ENCODE results near the gene IFNK. TPM values are rescaled to one million over a fixed set of nuclear protein-coding genes. Genes with fewer than 3 reads are reported as not detected.
A peak's percentile ranks its signal among the peaks of the same experiment; 100 is the strongest.

Gene IFNK
- total RNA-seq, 1 experiment from 2014 or later, result not detected

DNA sequence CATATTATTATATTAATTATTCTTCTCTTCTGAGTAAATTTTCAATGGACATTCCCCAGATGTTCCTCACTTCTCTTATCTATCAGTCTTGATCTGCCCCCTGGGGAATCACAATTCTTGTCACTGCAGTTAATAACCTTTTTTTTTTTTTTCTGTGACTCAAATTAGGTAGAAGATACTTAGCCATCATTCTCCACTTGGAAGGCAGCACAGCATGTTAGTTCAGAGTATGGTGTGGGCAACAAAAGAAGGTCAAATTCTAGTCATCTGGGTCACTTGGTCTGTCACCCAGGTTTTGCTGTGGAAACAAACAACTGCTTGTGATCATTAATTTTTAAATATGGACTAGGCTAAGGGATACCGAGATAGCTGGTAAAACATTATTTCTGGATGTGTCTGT is 13.7 kb downstream of the IFNK start:
- DNase-seq (ENCODE audit: low read depth), result no peak

DNA sequence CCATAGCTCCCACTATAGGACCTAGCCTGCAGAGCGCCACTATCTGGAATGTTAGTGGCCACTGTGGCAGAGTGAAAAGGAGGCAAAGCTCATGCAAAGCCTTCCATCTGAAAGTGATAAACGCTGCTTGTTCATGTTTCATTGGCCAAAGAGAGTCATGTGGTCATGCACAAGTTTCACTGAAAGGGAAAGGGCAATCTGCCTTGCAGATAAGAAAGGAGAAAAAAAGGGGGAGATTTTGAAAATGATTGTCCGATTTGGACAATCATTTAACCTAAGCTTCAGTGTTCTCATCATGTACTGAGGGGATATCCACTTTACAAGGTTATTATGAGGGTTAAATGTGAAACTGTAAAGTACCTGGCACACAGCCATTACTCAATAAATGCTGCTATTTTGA is 14.6 kb downstream of the IFNK start:
- no peak for DNase-seq (ENCODE audit: low read depth)

DNA sequence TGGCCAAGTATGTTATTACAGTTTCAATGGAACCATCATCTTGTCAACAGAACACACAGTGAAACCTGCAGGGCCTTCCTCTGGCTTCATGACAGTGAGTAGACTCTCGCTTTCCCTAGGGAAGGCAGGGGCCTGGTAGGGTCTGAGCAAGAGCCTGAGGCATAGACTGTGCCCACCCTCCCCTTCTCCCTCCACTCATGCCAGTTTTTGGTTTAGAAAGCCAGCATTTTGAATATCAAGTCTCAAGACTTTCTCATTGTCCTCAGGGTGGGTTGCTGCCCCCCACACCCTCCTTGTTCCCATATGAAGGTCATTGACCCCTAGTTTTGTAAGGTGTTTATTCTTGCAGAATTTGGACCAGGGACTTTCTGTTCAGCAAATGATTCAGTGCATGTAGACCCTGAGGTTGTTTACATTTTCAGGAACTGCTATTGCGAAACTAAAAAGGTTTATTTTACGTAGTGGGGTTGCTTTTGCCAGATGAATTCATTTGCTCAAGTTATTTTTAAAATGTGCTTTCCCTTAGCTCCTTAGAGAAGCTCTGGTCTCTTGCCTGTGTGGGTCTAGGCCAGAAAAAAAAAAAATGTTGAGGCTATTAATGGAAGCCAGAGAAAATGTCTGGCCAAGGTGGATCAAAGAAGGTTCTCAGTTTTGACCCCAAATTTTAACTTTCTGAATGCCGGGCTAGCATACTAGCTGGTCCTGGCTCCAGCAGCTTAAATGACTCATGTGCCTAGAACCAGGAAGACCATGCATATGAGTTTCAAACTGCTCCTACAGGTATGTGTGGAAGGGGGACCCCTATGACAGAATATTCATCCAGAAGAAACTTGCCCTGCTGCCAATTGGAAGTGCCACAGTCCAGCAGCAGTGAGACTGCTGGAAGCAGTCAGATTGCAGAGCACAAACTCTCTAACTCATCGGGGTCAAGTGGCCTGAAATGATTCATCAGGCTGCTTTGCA is 15.7 kb downstream of the IFNK start:
- DNase-seq (ENCODE audit: low read depth), result peak; percentile 32

DNA sequence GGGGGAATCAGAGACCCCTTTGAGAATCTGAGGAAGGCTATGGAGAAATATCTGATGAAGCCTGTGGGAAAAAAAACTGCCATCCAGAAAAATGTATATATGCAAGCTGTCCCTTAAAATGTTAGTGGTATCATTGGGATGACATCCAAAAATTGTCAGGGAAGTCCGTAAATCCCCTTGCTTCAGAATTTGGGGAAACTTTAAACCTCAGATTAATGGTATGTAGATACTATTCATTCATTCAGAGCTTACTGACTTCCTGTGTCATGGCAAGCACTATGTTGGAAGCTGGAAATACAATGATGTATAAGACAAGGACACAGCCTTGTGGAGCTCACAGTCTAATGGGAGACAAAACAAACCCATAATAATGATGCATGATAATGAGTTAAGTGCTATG is 16.4 kb downstream of the IFNK start:
- no peak for DNase-seq (ENCODE audit: low read depth)

DNA sequence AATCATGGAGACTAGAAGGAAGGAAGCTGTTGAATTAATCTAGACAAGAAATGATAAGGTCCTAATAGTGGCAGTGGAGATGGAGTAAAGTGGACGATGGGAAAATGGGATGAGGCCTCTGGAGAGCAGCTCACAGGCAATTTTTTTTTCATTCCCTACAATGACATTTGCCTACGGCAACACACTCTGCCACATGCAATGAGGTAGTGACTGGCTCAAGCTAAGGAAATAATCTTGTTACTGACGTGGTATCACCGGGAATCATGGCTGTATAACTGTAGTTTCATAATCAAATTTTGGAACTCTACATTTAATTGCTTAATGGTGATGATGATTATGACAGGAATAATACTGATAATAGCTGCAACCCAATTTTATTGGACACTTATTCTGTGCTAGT is 17.6 kb downstream of the IFNK start:
- DNase-seq (ENCODE audit: low read depth), result no peak

DNA sequence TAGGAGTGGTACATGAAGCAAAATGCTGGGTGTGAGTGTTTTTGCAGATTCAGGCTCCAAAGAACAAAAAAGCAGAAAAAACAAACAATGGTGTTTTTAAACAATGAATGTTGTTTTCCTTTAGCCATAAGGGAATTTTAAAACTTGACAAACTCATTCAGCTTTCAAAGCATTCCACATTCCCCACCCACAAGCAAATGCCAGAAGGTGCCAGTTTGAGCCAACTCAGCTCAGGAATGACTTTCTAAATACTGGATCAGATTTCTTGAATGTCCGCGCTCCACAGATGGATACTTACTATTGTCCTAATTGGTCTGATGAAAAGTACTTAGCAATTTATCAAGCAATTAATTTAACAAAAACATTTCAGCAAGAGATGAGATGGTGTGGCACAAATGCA is 18.4 kb downstream of the IFNK start:
- no peak for DNase-seq (ENCODE audit: low read depth)

DNA sequence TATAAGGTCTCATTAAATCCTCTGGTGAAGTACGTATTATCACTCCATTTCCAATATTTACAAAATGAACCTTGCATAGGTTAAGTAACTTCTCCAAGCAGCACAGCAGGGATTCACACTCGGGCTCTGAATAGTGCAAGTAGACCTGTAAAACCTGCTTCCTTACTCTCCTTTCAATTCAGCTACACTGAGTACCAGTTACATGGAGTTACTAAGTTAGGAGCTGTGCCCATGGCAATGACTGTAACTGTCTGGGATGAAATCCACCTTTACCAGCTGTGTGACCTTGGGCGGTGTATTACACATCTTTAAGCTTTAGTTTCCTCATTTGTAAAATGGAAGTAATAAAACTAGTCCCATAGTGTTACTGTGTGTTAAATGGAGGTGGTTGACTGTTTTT is 21.4 kb downstream of the IFNK start:
- no peak for DNase-seq (ENCODE audit: low read depth)

DNA sequence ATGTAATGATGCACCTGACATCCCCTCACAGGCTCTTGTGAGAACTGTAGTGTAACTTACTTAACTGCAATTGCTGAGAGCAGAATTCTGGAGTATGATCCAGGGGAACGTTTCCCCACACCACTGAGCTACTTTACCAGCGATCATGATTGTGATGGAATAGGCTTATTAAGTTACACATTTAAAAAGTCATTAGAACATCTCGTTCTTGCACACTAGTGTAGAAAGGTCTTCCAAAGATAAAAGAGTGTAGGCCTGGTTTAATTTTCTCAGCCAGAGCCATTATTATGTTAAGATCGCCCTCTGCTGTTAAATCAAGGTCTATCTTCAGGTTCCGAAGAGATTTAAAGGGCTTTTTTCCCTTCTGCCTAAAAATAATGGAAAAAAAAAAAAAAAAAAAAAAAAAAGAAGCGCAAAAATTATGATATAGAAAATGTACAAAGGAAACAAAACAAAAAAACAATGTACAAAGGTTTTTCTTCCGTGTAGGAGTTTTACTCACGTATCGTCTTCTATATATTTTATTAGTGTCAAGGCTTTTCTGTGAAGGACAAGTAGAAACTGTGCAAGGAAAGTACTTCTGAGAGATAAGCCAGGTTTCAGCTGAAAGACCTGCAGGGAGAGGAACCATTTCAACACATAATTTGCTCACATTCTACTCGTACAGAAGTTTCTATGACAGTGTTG is 24.1 kb downstream of the IFNK start:
- DNase-seq (ENCODE audit: low read depth), result peak; percentile 51

DNA sequence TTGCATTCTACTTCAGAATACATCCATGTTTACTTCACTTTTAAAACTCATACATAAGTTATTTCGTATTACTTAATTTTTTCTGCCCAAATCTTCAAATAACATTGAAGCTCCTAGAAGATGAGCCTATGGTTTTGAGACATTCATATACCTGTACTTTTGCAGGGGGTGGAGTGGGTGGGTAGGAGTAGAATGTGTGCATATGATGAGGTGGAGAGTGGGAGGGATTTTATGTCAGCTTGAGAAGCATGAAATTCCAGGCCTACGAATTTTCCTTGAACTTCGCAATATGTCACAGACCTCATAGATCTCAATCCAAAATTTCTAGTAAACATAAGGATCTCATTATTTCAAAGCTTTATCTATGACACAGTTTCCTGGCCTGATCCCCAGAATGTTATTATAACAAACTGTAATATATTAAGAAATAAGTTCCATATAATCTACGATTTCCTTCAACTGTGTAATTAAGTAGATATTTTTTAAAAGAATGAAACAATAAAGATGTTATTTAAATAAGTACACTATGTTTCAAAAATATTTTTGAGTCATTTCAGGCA is 25.2 kb downstream of the IFNK start:
- no peak for DNase-seq (ENCODE audit: low read depth)

DNA sequence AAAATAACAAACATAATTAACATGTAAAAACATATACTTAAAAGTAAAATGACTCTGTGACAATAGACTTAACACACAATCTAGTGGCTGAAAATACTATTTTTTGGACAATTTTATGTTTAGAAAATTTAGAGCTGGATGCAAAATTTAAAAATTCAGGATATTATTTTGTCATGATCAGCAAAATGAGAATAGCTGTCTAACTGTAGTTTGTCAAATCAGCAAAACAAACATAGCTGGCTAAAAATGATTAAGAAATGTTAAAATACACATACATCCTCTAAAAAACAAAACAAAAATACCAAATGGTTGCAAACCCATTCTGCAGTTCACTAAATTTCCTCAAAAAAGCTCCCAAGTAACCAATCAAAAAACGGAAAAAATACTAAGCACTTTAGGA is 30.6 kb downstream of the IFNK start:
- DNase-seq (ENCODE audit: low read depth), result no peak

DNA sequence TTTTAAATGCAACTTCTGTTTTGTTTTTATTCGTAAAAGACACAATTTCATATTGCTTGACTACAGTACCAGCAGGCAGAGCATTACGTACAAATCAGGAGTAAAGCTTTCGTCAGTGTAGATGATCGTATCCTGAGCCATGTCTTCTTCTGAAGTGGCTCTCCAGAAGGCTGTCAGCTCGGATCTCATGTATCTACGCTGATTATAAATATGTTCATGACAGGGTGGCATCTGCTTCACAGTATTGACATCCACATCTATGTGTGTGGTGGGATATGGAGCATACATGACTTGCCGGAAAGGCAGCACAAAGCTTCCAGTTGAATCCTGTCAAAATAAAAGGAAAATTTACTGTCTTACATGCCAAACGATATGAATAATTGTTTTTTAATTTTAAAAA is 32.4 kb downstream of the IFNK start:
- DNase-seq (ENCODE audit: low read depth), result no peak

DNA sequence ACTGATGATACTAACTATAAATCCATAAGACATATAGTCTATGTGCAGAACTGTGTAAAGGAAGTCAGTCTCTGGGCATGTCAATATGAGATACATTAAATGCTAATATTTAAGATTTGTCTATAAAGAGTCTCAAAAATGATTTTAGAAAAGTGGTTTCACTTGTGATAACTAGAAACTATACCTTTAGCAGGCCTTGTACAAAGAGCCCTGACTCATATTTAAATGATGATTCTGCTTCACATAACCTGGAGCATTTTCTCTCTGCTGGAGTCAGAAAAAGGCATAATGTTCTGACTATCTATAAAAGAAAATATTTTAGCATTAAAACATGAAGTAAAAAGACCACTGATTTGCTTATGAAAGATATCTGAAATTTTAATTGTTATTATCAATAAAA is 34.2 kb downstream of the IFNK start:
- DNase-seq (ENCODE audit: low read depth), result no peak

DNA sequence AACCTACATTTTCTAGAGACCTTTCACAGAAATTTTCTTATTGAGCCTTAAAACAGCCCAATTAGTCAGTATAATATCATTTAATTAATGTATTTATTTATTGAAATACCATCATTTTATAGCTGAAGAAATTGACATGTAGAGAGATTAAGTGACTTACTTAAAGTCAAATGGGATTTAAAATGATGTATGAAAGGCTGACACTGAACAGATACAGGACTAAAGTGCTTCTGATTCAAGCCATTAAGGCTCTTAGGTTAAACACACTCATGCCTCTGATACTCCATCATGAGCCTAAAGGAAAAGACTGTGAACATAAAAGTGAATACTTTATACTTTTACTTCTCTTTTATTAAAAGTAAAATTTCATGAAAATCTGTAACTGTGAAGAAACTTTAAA is 36.4 kb downstream of the IFNK start:
- no peak for DNase-seq (ENCODE audit: low read depth)

DNA sequence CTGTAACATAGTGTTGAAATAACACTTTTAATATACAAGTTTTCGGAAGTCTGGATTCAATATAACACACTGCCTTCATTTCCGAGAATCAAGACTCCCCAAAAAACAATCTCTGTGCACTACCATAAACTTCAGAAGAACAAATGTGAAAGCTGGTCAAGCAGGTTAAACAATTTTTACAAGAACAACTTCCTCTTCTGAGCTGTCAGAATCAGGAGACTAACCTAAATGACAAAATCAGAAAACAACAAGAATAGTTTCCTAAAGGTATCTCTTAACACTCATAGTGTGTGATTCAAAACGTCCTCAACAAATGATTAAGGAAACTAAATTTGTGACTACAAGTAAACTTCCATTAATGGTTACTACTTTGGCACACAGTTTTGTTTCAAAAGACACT is 37.6 kb downstream of the IFNK start:
- DNase-seq (ENCODE audit: low read depth), result no peak

DNA sequence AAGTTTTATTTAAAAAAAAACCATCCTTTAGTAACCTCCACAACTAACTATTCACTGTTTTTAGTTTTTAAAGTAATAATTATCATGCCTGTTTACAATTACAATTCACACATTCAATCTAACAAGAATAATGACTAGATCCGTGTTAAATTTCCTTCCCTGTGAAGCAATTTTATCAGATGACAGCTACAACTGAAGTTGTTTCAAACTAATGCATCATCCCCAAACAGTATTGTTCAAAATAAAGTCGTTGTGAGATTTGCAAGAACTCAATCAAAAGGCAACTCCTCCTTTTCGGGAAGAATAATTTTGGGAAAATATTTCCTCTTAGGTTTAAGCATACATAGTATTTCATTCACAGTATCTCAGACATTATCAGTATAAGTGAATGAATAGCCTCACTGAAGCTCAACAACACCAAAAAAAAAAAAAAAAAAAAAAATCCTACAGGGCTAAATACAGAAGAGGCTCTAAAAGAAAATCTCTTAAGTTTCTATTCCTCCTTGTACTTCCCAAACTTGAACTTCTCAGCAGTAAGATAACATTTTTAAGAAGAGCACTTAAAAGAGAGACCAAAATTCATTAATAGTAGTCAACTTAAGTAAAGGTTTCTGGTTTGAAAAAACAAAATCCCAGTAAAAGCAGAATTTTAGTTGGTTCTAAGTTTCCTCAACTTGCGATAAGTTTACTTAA is 39.8 kb downstream of the IFNK start:
- no peak for DNase-seq (ENCODE audit: low read depth)

DNA sequence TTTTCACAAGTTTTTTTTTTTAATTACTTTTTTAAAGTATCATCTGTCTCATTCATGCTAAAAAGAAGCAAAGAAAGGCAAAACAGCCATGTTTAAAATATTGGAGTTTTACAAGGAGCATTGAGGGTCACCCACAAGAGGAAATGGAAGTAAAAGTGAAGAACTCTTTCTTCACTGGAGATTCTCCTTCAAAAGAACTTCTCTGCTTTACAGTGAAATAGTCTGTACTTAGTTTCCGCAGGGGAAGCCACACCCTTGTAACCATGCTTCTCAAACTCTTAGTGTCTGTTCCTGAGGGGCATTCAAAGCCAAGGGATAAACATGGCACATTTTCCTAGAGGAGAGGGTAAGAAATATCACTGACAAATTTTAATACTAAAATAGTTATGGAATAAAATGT is 40.6 kb downstream of the IFNK start:
- no peak for DNase-seq (ENCODE audit: low read depth)

DNA sequence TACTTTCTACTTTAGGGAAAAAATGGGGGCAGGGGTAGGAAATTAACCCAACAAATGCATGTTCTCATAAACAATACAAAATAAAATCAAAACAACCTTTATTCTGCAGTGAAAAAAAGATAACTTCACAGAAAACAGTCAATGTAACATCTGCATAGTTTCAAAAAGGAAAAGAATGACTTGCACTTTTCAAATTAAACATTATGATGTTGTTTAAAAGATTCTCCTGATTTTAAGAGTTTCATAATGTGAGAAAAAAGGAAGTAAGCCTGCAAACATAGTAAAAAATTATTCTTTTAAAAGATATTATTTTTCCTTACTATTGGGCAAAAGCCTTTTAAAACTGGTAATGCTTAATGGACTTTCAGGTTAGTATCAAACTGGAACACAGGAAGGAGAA is 41.6 kb downstream of the IFNK start:
- no peak for DNase-seq (ENCODE audit: low read depth)

DNA sequence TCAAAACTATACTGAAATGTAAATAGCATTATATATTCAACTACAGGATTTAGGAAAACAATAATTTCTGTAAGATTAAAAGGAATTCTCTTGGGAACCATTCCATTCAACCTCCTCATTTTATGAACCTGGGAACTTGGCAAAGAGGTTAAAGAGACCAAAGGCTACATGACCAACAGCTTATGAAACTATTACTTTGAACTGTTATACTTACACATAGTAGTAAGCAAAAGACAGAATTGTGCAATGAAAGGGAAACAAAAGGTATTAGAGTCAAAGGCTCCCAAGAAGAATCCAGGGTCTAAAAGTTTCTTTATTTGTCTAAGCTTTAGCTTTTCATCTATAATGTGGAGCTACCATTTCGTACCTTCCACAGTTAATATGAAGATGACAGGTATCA is 42.0 kb downstream of the IFNK start:
- no peak for DNase-seq (ENCODE audit: low read depth)

DNA sequence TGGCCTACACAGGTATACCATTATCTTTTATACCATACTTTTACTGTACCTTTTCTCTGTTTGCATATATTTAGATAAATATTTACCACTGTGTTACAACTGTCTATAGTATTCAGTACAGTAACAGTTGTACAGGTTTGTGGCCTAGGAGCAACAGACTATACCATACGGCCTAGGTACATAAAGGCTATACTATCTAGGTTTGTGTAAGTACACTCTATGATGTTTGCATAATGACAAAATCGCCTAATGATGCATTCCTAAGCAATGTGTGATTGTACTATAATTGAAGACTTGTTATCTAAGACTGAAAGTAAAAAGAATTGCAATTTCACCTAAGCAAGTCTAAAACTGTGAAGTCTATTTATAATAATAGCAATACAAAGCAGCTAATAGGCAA is 45.3 kb downstream of the IFNK start:
- no peak for DNase-seq (ENCODE audit: low read depth)

DNA sequence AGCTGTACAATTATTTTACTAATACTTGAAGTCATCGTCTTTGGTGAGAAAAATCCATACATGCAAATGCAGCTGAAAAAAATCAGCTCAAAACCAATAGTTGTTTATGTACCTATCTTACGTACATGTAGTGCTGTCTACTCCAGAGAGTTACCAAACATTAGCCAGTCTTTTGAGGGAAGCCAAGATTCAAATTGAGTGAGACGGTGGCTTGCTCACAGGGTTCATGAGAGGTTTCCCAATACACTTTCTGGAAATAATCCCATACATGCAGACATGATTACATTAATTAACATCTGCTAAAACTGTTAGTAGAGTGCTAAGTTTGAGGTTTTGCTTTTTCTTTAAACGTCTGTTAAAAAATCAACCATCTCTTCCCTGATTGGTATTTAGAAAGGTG is 46.9 kb downstream of the IFNK start:
- no peak for DNase-seq (ENCODE audit: low read depth)

DNA sequence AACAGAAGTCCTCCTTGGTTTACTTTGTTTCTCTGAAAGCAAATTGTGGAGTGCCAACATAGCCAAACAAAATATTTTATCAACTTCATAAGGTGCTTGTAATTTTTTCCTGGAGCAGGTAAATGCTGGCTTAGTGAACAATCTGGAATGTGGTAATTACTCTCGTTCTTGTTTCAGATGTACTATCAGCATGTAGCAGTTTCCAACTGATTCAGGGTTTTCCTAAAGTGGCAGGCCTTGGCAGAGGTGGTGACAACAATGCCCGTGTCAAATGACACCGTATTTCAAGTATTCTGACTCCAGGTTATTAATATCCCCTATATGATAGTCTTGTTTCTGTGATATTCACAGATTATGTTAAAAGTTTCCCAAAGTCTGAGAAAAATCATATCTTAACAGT is 48.0 kb downstream of the IFNK start:
- DNase-seq (ENCODE audit: low read depth), result no peak

DNA sequence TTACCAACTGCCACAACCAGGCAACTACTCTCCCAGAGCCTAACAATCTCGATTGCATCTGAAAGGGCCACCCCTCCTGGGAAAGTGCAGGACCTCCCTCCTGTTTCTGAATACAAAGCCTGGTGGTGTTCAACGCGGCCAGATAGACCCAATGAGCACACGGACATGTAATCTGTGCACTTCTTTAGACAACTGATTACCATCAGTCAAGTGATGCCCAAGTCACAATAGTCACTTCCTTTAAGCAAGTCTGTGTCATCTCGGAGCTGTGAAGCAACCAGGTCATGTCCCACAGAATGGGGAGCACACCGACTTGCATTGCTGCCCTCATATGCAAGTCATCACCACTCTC is 48.5 kb downstream of the IFNK start:
- DNase-seq (ENCODE audit: low read depth), result peak; percentile 49
